K562 (cell line): ENCODE data around the gene XPC. TPM values are rescaled to one million over a fixed set of nuclear protein-coding genes. Genes with fewer than 3 reads are reported as not detected.

Experiments
- ARID1B ChIP-seq: fragments of 450-650 bp; IDR thresholded peaks from 2 replicates; pipeline ENCODE4 v1.6.1; 2016; ENCODE audit warnings: antibody characterized with exemption, mild to moderate bottlenecking, inconsistent platforms
- ARID2 ChIP-seq: fragments of 450-650 bp; IDR thresholded peaks from 2 replicates; pipeline ENCODE4 v1.6.1; 2017; ENCODE audit warnings: antibody characterized with exemption, mild to moderate bottlenecking
- CBX1 ChIP-seq: sonication (generic); IDR thresholded peaks from 2 replicates; pipeline ENCODE4 v1.6.1; 2016; ENCODE audit warnings: antibody characterized with exemption, low read depth, mild to moderate bottlenecking
- CC2D1A ChIP-seq: fragments of 450-650 bp; IDR thresholded peaks from 2 replicates; pipeline ENCODE4 v1.6.1; 2017; ENCODE audit warnings: mild to moderate bottlenecking
- CREBBP ChIP-seq: IDR thresholded peaks from one replicate; pipeline ENCODE4 v1.6.1; 2012; ENCODE audit warnings: low read depth, mild to moderate bottlenecking, control low read depth, inconsistent platforms, low read length
- CXXC5 ChIP-seq: fragments of 250-450 bp; sonication (Bioruptor Pico); IDR thresholded peaks from 2 replicates; pipeline ENCODE4 v1.8.0; 2022; ENCODE audit warnings: inconsistent platforms, mild to moderate bottlenecking, moderate library complexity
- DMBX1 ChIP-seq: fragments of 250-450 bp; sonication (Bioruptor Pico); IDR thresholded peaks from 2 replicates; pipeline ENCODE4 v1.8.0; 2022; ENCODE audit warnings: inconsistent platforms, mild to moderate bottlenecking, moderate library complexity, borderline replicate concordance
- NCOA1 ChIP-seq: fragments of 450-650 bp; IDR thresholded peaks from 2 replicates; pipeline ENCODE4 v1.6.1; 2016; ENCODE audit warnings: low read depth
- PHB2 ChIP-seq: fragments of 450-650 bp; IDR thresholded peaks from 2 replicates; pipeline ENCODE4 v1.6.1; 2017; ENCODE audit warnings: low read depth
- POLR2A ChIP-seq: fragments of 450-650 bp; conservative IDR thresholded peaks from 2 replicates; pipeline ENCODE4 v1.6.1; 2016
- PURB ChIP-seq: sonication (generic); formaldehyde crosslinking; IDR thresholded peaks from 2 replicates; pipeline ENCODE4 v1.9.0; 2021; ENCODE audit warnings: low read depth, mild to moderate bottlenecking, missing genetic modification reagents
- RAD51 ChIP-seq: fragments of 450-650 bp; IDR thresholded peaks from 2 replicates; pipeline ENCODE4 v1.7.1; 2016; ENCODE audit warnings: low read depth, mild to moderate bottlenecking, borderline replicate concordance
- SRSF9 ChIP-seq: fragments of 200-400 bp; formaldehyde crosslinking; IDR thresholded peaks from 2 replicates; pipeline ENCODE4 v1.6.1; 2017; ENCODE audit warnings: low read depth, low read length, borderline replicate concordance
- XRCC3 ChIP-seq: fragments of 450-650 bp; IDR thresholded peaks from 2 replicates; pipeline ENCODE4 v1.6.1; 2017; ENCODE audit warnings: mild to moderate bottlenecking, moderate library complexity
- ZBTB17 ChIP-seq: fragments of 450-650 bp; formaldehyde crosslinking; IDR thresholded peaks from 2 replicates; pipeline ENCODE4 v1.4.0; 2020; ENCODE audit warnings: mild to moderate bottlenecking
- ZFP30 ChIP-seq: fragments of 250-450 bp; sonication (Bioruptor Pico); IDR thresholded peaks from 2 replicates; pipeline ENCODE4 v1.8.0; 2022; ENCODE audit warnings: moderate library complexity, mild to moderate bottlenecking, inconsistent platforms, borderline replicate concordance
- ZNF184 ChIP-seq: sonication (generic); formaldehyde crosslinking; IDR thresholded peaks from 2 replicates; pipeline ENCODE4 v1.5.0; 2020; ENCODE audit warnings: missing genetic modification reagents
- ZNF586 ChIP-seq: fragments of 450-650 bp; formaldehyde crosslinking; conservative IDR thresholded peaks from 2 replicates; pipeline ENCODE4 v1.4.0; 2020; ENCODE audit warnings: mild to moderate bottlenecking, moderate library complexity
- polyA plus RNA-seq, 8 experiments: library from polyadenylated mRNA; depleted of rRNA in 4 of 8; stranded (reverse) in 5 of 8; unstranded in 3 of 8; fragments of >200 nt; fragmentation: Nextera tagmentation in 2 of 8; fragmentation: Illumina TruSeq in 1 of 8; extraction: Ambion mirVana in 2 of 8; extraction: Trizol in 1 of 8; gene quantifications; 2 replicates each; pipeline versions ENCODE4 v1.2.1 to v1.2.3, GENCODE V29; 2011 to 2014; ENCODE audit warnings: inconsistent platforms in 1 of 8, missing spikeins in 1 of 8
- total RNA-seq, 7 experiments: library from RNA; depleted of rRNA in 6 of 7; stranded (reverse); fragments of >200 nt in 6 of 7; fragmentation: Illumina TruSeq in 2 of 7; extraction: Trizol in 2 of 7; gene quantifications; 2 replicates each; pipeline versions ENCODE4 v1.2.1 to v1.2.3, GENCODE V29; 2011 to 2021; ENCODE audit warnings: low replicate concordance in 1 of 7
- TF ChIP-seq, protein P1 (sequence below), 3 experiments: IDR thresholded peaks in 2 of 3; conservative IDR thresholded peaks in 1 of 3; 2 replicates each; pipeline ENCODE4 v1.5.1; 2011 to 2012; ENCODE audit warnings: low read length in 3 of 3, mild to moderate bottlenecking in 3 of 3, control low read depth in 2 of 3, improper control_type of control experiment in 1 of 3, inconsistent platforms in 1 of 3, low read depth in 1 of 3, mixed read lengths in 1 of 3, moderate library complexity in 1 of 3; ENCODE audit not compliant: insufficient read depth in 2 of 3
- TF ChIP-seq, protein P2 (sequence below): fragments of 450-650 bp; formaldehyde crosslinking; IDR thresholded peaks from 2 replicates; pipeline ENCODE4 v1.4.0; 2020; ENCODE audit warnings: mild to moderate bottlenecking, moderate library complexity
- TF ChIP-seq, protein P3 (sequence below): sonication (generic); formaldehyde crosslinking; IDR thresholded peaks from 2 replicates; pipeline ENCODE4 v1.9.0; 2022; ENCODE audit warnings: mild to moderate bottlenecking, missing genetic modification reagents

The XPC gene
- total and polyA plus RNA-seq, 9 of the 15 experiments (the other 6 are each of a cell fraction or from before 2014, with no cell fraction given) = 3.8 to 54.7 (median 41.3) TPM

DNA sequence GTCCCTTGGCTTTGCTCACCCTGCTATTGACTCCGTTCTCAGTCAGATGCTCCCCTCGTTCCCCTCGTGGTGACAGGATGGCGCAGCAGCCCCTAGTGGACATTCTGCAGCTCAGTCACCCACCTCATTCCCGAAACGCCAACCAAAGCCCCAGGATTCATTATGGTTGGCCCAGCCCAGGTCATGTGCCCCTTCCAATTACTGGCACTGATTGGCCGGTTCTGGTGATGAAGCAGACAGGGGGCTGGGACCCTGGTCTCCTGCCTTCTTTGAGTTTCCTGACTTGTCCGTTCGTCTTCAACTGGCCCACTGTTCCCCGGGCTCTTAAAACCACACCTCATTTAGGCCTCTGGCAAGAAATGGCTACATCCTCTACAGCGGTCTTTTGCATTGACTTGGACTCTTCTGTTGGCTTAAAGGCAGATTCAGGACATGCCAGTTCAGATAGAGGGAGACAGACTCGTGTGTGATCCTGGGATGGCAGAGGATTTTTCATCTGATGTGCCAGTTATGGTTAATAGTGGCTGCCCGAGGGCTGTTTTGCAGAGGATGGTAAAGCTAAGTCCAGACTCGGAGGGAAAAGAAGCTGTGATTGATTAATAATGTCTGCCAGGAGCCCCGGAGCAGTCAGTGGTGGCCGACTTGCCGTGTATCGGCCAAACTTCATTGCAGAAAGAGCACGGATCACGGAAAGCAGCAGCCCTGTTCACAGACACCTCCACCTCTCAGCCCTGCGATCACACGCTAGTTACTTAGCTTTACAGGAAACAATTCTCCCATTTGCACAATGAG, 38.1 kb upstream of the XPC start (continued):
- TF ChIP-seq DMBX1 (0 out of 2 replicates have a peak, but pooled peaks have one; percentile 34), SRSF9 (no peak), ARID1B (no peak), ZBTB17 (CRISPR knock-in tag) (peak; percentile 68; the same call in 1 of the 2 replicates), ZNF586 (CRISPR knock-in tag) (no peak), ARID2 (no peak), ZFP30 (CRISPR knock-in tag) (no peak), RAD51 (peak; percentile 59), PHB2 (no peak), XRCC3 (no peak), ZNF184 (no peak), CC2D1A (peak; percentile 47; the same call in 1 of the 2 replicates), CBX1 (peak; percentile 26; the same call in 1 of the 2 replicates), CXXC5 (CRISPR knock-in tag) (0 out of 2 replicates have a peak, but pooled peaks have one; percentile 13), NCOA1 (no peak), POLR2A (no peak), CREBBP (no peak), PURB (CRISPR knock-in tag) (no peak)
- TF ChIP-seq, protein P1, sequence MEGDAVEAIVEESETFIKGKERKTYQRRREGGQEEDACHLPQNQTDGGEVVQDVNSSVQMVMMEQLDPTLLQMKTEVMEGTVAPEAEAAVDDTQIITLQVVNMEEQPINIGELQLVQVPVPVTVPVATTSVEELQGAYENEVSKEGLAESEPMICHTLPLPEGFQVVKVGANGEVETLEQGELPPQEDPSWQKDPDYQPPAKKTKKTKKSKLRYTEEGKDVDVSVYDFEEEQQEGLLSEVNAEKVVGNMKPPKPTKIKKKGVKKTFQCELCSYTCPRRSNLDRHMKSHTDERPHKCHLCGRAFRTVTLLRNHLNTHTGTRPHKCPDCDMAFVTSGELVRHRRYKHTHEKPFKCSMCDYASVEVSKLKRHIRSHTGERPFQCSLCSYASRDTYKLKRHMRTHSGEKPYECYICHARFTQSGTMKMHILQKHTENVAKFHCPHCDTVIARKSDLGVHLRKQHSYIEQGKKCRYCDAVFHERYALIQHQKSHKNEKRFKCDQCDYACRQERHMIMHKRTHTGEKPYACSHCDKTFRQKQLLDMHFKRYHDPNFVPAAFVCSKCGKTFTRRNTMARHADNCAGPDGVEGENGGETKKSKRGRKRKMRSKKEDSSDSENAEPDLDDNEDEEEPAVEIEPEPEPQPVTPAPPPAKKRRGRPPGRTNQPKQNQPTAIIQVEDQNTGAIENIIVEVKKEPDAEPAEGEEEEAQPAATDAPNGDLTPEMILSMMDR (IDR thresholded peaks at IDR 0.05 in 2 of 3, conservative IDR thresholded peaks at IDR 0.05 in 1 of 3; ENCODE audit: insufficient read depth in 2 of 3, low read depth in 1 of 3, low read length in 3 of 3) = peak; percentile 50 to 70 (median 66)
- TF ChIP-seq, protein P2, sequence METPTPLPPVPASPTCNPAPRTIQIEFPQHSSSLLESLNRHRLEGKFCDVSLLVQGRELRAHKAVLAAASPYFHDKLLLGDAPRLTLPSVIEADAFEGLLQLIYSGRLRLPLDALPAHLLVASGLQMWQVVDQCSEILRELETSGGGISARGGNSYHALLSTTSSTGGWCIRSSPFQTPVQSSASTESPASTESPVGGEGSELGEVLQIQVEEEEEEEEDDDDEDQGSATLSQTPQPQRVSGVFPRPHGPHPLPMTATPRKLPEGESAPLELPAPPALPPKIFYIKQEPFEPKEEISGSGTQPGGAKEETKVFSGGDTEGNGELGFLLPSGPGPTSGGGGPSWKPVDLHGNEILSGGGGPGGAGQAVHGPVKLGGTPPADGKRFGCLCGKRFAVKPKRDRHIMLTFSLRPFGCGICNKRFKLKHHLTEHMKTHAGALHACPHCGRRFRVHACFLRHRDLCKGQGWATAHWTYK (CRISPR knock-in tag) = no peak
- TF ChIP-seq, protein P3, sequence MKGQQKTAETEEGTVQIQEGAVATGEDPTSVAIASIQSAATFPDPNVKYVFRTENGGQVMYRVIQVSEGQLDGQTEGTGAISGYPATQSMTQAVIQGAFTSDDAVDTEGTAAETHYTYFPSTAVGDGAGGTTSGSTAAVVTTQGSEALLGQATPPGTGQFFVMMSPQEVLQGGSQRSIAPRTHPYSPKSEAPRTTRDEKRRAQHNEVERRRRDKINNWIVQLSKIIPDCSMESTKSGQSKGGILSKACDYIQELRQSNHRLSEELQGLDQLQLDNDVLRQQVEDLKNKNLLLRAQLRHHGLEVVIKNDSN (CRISPR knock-in tag) = peak; percentile 84
